GM18517 (cell line): ENCODE data around the gene ZNF341.
"Not testable (repeated sequence)": the region's sequence is repeated elsewhere in the genome, so short reads cannot be mapped to it uniquely, and the experiment has no call there.

Source experiments
- ATAC-seq: cut with Tn5 transposase; IDR thresholded peaks from one replicate; pipeline ENCODE4 v1.9.1; 2021; ENCODE audit warnings: mild to moderate bottlenecking, moderate library complexity; ENCODE audit not compliant: unreplicated experiment

ZNF341 gene

DNA sequence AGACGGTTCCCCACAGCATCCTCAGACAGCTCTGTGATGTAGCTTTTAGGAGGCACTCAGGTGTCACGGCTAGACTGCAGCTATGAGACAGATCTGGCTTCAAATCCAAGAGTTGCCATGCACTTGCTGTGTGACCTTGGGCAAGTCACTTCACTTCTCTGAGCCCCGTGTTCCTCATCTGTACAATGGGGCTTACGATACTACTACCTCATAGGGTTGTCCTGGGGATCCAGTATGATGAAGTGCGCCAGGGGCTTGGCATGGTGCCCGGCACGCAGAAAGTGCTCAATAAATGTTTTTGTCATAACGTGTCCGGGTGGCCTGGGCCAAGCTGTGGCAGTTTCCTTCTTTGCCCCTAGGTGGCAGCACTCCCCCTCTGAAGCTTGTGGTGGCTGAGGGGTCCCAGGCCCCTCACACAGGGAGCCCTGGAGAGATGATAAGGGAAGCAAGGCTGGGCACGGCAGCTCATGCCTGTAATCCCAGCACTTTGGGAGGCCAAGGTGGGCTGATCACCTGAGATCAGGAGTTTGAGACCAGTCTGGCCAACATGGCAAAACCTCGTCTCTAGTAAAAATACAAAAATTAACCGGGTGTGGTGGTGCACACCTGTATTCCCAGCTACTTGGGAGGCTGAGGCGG, 60.3 kb downstream of the ZNF341 start:
- ATAC-seq: no peak

DNA sequence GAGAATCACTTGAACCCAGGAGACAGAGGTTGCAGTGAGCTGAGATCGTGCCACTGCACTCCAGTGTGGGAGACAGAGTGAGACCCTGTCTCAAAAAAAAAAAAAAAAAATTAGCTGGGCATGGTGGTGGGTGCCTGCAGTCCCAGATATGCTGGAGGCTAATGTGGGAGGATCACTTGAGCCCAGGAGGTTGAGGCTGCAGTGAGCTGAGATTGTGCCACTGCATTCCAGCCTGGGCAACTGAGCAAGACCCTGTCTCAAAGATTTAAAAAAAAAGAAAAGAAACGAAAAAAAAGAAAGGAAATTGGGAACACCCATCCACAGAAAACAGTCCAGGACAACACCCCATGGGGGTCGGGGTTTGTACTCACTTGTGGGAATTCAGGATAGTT, 60.8 kb downstream of the ZNF341 start:
- not testable (repeated sequence) for ATAC-seq

DNA sequence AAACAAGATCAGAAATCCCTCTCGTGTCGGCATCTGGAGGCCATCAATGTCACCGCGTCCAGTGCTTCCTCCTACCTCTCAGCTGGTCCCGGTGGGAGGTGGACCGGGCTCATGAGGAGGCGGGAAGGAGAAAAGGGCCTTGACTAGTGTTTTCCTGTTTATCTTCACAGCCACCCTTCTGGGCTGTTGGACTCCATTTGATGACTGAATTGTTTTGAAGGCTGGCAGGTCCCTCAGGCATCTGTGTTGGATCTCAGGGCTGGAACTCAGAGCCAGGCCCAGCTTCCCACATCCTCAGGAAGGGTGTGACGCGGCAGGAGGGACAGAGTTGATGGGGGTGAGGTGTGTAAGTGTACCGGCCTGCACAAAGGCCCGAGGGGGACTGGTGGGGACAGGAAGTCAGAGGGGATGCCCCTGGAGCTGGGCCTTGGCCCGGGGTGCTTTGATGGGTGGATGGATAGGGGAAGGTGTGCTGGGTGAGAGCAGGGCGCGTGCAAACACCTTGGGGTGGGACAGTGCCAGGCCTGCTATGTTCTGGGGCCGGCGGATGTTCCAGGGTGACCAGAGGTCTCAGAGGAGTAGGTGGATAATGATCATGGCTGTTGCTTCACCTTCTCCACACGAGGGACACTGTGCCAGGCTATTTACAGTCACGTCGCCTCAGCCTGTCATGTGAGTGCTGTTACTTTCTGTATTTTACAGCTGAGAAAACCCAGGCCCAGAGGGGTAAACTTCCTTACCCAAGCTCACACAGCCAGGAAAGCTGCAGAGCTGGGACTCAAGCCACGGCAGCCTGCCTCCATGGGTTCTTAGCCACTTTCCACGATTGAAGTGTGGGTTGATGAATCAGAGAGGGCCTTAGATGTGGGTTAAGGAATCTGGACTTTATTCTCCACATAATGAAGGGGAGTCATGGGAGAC, 61.5 kb downstream of the ZNF341 start:
- no peak for ATAC-seq

DNA sequence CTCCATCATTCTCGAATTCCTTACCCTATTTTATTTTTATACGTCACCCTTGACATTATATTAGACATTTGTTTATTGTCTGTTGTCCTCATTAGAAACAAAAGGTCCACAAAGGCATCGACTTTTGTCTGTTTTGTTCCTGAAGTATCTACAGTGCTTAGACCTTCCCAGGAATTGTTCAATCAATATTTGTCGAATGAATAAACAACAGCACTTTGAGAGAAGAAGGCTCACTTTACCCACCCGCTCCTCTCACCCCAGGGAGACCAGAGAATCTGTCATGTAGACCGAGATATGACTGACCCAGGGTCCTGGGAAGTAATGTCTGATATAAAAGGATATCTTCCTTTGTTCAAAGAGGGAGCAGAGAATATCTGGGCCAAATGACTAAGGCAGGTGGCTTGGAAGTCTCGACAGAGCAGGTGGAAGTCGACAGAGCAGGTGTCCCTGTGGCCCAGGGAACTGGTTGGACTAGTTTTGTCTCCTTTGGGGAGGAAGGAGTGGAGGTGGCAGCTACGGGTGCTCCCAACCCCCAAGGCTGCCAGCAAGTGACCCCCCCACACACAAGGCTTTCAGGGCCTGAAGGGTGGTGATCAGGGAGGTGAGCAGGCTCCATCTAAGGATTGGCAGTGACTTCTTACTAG, 64.6 kb downstream of the ZNF341 start:
- no peak for ATAC-seq

DNA sequence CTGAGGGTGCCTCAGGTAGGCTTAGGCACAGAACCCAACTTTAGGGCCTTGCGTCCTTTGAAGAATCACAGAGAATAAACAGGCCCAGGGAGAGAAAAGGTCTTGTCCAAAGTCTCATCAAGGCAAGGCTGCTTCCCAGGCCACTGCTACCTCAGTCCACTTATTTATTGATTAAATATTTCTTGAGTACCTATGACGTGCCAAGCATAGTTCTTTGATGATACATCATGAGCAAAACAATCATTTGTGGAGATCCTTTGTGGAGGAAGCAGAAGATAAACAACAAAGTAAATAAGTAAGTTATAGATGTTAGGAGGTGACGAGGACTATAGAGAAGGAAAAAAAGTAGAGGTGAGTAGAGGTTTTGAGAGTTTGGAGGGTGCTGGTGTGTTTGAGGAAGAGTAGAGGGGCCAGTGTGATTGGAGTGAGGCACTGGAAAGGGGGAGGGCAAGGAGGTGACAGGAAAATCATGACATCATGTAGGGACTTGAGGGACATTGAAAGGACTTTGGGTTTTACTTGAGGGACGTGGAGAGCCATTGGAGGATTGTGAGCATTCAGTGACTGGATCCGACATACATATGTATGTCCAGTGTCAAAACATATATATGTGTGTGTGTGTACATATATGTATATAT, 65.2 kb downstream of the ZNF341 start:
- ATAC-seq: no peak

DNA sequence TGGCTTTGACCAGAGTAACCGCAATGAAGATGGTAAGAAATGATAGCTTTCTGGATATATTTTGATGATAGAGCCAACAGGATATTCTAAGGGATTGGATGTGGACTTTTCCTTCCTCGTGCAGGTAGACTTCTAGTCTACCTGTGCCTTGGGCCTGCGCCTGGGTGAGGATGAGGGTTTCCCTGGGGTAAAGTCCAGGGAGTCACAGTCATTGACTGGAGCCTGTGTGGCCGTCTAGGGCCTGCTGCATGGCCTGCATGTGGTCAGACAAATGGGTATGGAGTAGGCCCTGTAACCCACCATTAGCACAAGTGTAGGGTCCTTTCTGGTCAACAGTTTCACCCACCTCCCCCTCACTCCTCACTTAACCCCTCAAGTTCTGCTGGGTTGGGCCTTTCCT, 66.6 kb downstream of the ZNF341 start:
- no peak for ATAC-seq

DNA sequence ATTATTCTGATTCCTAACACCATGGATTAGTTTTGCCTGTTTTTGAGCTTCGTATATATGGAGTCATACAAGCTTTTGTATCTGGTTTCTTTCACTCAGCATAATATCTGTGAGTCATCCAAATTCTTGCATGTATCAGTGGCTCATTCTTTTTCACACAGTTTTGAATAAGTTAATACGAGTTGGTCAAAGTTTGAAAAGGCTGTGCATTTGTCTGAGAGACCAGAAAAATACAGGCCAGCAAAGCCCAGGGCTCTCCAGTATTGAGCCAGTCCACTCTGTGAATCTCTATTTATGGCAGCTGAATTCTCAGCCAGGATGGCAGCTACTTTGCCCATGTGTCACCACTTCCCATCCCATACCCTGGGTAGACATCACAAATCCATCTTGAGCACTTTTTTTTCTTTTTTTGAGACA, 72.1 kb downstream of the ZNF341 start:
- no peak for ATAC-seq

DNA sequence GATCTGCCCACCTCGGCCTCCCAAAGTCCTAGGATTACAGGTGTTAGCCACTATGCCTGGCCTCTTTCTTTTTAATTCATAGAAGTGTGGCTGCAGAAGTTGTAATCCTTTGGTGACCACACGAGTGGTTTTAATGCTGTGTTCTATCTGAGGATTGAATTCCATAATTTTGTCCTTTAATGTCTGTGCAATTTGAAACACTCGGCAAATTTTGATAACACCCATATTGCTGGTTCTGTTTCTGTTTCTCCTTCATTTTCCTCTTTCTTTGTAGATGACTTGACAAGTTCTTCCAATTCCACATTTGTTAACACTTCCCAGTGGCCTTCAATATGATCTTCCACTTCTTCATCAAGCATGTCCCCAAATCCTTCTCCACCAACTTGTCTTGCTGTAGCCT, 76.6 kb downstream of the ZNF341 start:
- no peak for ATAC-seq

DNA sequence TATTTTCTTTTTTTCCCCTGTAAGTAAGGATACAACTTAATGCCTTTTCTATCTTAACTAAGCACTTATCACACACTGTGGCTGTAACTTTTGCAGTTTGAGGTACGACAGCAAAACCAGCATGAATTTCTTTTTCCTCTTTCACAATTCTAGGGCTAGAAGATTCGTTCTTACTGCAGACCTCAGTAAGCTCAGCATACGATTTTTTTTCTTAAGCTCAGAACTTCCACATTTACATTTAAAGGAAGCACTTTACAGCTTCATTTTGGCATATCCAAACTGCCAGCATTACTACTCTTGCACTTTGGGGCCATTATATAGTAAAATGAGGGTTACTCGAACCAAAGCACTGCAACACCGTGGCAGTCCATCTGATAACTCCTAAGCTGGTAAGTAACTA, 78.5 kb downstream of the ZNF341 start:
- ATAC-seq: no peak

DNA sequence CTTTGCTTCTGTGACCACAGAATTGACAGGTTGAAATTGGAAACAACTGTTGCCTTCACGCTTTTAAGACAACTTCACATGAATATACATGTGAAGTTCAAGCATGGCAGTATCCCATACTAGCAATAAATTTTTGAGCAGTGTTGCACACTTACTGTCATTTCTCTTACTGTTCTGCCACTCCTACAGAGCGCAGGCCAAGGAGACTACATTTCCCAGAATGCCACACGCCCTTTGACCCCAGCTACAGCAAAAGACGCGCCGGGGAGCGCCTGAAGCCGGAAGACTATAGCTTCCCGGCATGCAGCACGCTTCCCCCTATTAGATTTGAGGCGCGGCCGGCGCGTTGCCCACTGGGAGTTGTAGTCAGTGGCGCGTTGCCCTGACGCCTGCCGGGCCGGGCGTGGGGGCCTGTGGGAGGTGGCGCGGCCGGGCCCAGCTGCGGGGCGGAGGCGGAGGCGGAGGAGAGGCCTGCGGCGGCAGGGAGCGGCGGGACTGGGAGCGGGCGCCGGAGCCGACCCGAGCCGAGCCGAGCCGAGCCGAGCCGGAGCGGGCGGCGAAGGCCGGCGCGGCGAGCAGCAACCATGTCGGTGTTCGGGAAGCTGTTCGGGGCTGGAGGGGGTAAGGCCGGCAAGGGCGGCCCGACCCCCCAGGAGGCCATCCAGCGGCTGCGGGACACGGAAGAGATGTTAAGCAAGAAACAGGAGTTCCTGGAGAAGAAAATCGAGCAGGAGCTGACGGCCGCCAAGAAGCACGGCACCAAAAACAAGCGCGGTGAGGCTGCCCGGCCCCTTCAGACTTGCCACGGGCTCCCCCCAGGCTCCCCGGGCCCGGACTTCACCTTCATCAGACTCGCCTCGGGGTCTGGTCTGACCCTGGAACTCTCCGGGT, 79.3 kb downstream of the ZNF341 start, which contains the start of gene CHMP4B:
CHMP4B (plus strand) TSS at position 464 of the 891 bp plus-strand sequence; CDS start at position 585, 121 bp downstream.
- peak; percentile 93 for ATAC-seq

DNA sequence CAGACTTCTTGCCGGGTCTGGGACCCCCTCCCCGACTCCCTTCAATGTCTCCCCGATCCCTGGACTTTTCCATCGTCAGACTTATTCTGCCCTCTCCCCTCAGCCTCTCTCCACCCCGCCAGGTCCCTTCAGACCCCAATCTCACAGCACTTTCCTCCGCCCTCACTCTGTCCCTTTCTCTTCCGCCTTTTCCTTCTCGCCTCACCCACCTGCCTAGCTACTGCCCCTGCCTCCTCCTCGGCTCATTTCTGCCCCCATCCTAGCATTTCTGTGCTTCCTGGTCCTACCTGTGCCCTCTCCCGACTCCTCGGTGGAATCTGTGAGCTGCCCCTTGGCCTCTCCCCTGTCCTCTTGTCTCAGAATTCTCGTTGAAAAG, 80.0 kb downstream of the ZNF341 start:
- no peak for ATAC-seq

DNA sequence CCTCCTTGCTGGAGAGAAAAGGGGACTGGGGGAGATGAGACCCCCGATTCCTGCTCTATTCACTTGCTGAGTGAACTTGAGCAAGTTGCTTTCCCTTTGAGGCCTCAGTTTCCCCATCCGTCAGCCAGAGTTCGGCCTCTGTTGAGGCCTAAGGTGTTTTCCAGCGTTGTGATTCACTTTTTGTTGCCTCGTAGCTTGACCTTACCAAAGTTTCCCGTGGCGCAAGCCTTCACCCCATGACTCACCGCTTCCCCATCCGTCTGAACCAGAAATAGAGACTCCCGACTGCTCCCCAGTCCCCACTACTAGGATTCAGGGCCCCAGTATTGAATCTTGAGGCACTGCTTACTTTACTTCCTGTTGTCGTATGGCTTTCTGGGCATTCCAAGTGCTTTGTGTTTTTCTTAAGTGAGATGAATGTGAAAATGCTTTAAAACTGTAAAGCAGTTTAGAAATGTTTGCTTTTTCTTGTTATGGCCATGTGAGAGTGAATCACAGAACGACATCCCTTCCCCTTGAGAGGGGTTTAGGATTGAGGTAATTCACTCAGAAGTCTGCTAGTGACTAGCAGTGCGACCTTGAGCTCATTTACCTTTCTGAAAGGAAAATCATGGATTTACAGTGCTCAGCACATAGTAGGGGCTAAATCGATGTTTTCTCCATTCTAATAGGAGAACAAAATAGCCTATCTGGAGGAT, 80.5 kb downstream of the ZNF341 start:
- no peak for ATAC-seq

DNA sequence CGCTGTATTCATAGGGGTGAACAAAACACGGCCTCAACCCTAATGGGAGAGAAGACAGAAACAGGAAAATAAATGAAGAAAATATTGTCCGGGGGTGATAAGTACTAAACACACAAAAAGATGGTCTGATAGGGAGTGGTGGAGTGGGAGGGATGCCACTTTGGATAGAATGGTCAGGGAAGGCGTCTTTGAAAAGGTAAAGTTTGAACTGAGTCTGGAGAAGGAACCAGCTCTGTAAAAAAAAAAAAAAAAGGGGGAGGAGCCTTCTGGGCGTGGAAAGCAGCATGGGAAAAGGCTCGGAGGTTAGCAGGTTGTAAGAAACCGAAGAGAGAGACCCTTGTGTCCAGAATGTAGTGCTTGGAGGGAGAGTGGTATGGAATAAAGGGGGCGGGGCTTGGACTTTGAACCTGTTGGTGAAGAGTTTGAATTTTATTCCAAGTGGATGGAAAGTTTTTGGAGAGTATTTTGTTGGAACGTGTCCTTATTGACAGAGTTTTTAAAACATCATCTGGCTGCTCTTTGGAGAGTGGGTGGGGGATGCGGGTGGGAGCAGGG, 81.2 kb downstream of the ZNF341 start:
- no peak for ATAC-seq

DNA sequence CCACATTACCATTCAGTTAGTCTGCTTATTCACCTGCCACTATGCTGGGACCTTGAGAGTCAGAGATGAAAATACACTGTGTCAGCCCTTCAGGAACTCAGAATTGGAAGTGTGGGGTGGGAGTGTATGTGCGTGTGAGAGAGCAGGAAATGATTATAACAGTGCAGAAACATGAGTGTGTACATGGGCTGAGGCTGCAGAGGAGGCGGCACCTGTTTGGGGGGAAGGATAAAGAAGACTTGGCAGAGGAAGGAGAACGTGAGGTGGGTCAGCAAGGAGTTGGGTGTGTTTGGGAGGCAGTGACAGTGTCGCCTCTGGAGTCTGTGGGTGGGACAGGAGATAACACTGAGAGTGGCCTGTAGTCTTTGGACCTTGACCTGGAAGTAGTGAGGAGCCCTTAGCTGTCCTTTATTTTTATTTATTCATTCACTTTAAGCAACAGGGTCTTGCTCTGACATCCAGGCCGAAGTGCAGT, 82.5 kb downstream of the ZNF341 start:
- ATAC-seq: no peak

DNA sequence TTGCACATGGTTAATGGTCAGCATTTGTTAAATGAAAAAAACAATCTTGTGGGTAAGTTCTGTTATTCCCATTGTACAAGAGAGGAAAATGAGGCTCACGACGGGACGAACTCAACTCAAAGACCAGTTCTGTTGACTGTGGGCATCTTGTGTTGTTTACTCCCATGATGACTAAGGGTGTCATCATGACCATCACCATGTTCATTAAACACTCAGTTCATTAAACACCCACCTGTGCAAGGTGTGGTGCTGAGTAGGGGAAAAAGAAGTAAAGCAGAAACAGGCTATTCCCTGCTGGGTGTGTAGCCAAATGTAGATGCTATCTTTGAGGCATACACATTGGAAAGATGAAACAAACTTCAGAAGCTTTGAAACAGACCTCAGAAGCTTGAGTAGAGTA, 83.9 kb downstream of the ZNF341 start:
- ATAC-seq: no peak

DNA sequence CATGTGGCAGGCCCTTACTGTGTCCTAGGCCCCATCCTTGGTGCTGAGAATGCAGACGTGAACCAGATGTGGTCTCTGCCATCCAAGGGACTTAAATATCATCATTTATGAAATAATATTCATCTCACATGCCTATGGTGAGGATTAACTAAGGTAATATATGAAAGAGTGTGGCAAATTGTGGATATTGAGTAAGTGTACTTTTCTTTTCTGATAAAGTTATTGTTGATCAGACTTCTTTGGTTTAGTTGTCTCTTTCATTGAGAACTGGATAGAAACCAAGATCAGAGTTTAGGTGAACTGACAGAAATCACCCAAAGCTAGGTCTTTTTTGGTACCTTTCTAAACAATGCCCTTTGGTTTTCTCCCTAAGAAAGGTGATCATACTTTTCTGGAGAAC, 84.4 kb downstream of the ZNF341 start:
- no peak for ATAC-seq

DNA sequence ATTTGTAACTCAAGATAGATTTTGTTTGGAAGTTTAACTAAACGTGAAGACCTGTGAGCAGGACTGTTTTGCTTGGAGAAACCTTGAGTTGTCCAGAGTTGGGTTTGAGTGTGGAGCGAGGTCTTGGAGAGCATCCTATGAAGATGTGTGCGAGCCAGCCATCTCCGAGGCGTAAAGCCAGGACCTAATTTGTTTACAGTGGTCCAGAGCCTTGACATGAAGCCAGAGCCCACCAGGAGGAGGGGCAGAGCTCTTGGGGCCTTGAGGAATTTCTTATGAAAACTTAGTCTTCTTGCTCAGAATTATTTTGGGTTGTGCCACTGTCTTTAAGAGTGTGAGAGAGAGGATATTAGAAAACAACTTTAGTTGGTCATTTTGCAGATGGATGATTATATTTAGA, 85.6 kb downstream of the ZNF341 start:
- no peak for ATAC-seq

DNA sequence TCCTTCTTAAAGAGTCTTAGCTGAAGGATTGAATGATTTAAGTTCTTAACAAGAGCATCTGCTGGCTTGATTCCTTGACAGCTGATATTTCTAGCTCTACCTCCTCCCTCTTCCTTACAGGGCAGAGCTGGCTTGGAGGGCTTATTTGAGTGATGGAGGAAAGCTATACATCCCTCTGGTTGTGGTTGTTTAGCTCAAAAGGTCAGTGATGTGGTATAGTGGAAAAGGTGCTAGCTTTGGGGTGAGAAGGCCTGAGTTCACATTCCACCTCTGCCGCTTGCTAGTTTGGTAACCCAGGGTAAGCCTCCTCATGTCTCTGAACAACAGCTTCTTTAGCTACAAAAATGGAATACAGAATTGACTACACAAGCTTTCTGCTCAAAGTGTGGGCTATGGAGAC, 87.7 kb downstream of the ZNF341 start:
- ATAC-seq: no peak

DNA sequence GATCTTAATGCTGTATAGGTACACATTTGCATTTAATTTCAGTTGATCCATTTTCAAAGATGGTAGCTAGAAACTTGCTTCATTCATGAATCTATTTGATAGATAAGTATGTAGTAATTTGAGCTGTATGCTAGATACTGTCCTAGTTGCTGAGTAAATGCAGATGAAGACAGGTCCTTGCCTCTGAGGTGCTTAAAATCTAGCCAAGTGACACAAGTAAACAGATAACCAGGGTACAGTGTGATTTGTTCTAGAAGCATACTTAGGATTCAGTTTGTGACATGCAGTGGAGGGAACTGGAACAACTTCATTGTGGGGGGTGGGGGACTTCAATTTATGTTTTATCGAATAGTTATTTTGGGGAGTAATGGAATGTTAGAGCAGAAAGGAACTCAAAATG, 88.6 kb downstream of the ZNF341 start:
- no peak for ATAC-seq
